ENCODE data around the gene PPFIA1.
"Not testable (repeated sequence)": the region's sequence is repeated elsewhere in the genome, so short reads cannot be mapped to it uniquely, and the experiment has no call there.

The PPFIA1 gene

DNA sequence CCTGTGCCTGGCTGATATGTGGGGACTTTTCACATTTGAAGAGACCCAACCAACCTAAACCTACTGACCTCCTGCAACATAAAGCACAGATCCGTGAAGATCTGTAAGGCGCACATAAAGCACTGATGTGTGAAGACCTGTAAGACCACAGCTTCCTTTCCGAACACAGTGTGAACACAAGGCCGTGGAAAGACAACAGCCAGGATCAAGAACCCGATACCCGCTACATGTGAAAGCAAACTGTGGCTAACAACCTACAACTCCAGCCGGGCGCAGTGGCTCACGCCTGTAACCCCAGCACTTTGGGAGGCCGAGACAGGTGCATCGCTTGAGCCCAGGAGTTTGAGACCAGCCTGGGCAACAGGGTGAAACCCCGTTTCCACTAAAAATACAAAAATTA lies 17.6 kb upstream of the PPFIA1 start:
- no peak for DNase-seq

DNA sequence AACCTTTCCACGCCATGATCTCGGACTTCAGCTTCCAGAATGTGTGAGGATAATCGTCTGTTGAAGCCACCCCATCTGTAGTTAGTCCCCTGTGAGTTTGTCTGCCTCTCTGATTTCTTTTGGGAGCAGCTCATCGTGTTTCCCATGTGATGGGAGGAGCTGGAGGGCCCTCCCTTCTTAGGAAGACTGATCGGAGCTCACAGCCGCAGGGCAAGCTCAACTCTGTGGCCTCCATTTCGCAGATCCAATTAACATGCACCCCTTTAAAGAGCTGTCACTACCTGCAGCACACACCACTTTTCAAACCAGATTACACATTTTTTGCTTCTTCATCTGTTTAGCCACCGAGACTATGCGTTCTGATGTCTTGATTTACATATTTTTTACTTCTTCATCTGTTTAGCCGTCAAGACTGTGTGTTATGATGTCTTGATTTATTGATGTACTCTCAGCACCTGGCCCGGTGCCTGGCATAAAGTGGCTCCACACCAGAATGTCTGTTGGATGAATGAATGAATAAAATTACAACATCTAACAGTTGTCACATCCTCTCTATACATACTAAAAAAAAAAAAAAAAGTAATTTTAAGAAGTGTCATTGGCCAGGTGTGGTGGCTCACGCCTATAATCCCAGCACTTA lies 14.9 kb upstream of the PPFIA1 start:
- no peak for DNase-seq

- not testable (repeated sequence) for DNase-seq
Measured at GRCh38 chr11:70259077-70259476, 11.4 kb upstream of the PPFIA1 start.

- no peak for DNase-seq
Measured at GRCh38 chr11:70262951-70263350, 7.5 kb upstream of the PPFIA1 start.

GRCh38 chr11:70263363-70263762 lies 7.1 kb upstream of the PPFIA1 start:
- DNase-seq, result no peak

DNA sequence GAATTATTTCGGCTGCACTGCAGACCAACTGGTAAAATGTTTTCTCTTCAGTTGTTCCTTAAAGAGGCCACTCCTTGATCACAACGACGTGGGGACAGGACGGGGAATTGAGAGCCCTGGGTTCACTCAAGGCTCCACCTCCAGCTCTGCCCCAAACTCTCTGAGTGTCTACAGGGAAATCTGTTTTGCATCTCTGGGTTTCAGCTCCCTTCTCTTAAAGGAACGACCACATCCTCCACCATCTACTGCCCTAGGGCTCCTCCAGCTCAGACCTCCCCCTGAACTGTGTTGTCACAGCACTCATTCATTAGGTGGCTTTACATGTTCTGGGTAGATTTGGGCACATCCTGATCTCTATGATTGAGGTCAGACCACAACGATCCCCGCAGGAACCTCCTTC lies 5.1 kb upstream of the PPFIA1 start:
- no peak for DNase-seq

- no peak for DNase-seq
Measured at GRCh38 chr11:70267405-70267950, 3.0 kb upstream of the PPFIA1 start.

- DNase-seq, result no peak
Measured at GRCh38 chr11:70268526-70268925, 2.0 kb upstream of the PPFIA1 start.

DNA sequence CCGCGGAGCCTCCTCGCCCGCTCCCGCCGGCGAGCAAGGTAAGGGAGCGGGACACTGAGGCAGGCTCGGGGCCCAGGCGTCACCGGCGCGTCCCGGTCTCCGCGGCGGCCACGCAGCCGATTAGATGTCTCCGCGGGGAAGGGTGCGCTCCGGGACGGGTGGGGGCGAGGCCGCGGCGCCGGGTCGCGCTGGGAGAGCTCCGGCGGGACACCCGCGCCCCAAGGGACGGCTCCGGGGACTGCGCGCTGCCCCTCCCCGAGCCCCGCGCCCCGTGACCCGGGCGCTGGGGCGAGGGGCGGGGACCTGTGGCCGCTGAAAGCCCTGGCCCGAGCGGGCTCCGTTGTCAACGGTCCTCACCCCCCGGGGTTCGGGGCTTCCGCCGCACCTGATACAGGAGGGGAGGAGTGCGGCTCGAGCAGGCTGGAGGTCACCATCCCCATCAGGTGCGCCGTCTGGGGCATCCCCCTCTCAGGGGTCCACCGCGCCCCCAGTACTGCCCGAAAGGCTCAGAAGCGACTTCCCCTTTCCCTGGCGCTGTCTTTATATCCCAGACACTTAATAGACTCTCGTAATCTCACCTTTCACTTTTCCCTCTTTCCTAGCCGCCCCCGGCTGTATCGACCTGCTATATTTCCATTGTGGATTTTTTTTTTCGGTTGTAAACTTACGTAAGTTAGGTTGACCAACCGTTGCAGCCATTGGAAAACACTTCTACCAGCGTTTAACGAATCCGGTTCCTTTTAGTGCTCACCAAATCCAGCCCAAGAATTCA lies 573 bp downstream of the PPFIA1 start:
- DNase-seq, result peak; percentile 40

DNA sequence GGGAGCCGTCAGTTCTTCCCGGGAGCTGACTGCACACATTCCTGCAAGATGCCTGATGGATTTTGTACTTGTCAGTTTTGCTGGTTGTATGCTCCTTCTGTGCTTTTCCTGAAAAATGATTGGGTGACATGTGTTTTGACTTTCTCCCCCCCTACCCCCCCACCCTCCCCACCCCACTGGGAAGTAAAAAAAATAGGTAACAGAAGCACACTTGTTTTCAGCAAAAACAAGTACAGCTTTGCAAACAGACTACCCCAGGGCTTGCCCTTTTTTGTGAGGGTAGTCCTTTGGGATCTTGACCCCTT lies 1.1 kb downstream of the PPFIA1 start:
- no peak for DNase-seq

DNA sequence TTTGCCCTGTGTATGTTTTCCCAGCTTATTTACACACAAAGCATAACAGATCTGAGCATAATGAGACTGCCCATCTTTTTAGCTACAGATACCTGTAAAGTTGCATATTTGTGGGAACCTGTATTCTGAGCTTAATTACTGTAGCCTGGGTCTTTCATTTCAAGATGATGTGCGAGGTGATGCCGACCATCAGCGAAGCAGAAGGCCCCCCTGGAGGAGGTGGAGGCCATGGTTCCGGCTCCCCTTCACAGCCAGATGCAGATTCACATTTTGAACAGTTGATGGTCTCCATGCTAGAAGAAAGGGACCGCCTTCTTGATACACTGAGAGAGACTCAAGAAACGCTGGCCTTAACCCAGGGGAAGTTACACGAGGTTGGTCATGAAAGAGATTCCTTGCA lies 1.5 kb downstream of the PPFIA1 start:
- no peak for DNase-seq

- DNase-seq, result no peak
Measured at GRCh38 chr11:70278994-70279393, 8.5 kb downstream of the PPFIA1 start.

DNA sequence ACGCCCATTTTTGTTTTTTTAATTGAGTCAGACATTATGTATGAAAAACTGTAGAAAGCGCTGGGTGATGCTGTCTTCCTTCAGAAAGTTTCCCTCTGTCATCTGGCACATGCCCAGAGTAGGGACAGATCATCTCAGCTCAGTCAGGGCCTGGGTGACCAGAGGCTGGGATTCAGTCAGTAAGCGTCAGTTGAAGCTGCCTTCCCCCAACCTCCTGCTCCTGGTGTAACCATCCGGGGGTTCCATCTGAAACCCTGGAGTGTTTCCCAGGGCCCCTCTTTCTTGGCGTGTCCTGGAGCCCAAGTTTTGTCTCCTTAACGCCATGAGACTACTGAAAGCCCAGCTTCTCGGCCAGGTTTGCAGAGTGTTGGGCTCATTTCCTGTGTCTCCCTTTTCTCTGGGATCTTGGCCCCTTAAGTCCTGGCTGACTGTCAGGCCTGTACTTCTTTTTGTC lies 10.7 kb downstream of the PPFIA1 start:
- no peak for DNase-seq

GRCh38 chr11:70282012-70282411 lies 11.5 kb downstream of the PPFIA1 start:
- DNase-seq, result no peak

GRCh38 chr11:70288721-70289120 lies 18.2 kb downstream of the PPFIA1 start:
- no peak for DNase-seq

GRCh38 chr11:70289582-70289981 lies 19.1 kb downstream of the PPFIA1 start:
- no peak for DNase-seq

- DNase-seq, result no peak
Measured at GRCh38 chr11:70290361-70291065, 20.0 kb downstream of the PPFIA1 start.

GRCh38 chr11:70292166-70292565 lies 21.7 kb downstream of the PPFIA1 start:
- DNase-seq, result no peak

DNA sequence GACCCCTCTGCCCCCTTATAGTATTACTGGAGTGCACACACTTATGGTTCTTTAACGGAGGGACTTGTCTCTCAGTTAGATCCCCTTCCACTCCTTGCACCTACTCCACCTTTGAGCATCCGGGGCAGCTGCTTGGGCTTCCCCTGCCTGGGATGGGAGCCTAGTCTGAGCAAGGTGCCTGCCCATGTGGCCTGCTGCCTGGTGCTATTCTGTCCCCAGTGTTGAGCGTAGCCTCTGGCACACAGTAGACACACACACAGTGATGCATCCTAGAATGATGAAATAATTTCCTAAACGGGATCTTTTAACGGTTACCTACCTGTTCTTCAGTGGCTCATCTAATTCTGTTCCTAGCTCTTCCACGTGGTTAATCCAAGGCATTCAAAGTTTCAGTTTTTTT lies 22.4 kb downstream of the PPFIA1 start:
- DNase-seq, result no peak

- DNase-seq, result not testable (repeated sequence)
Measured at GRCh38 chr11:70295166-70295565, 24.7 kb downstream of the PPFIA1 start.

DNA sequence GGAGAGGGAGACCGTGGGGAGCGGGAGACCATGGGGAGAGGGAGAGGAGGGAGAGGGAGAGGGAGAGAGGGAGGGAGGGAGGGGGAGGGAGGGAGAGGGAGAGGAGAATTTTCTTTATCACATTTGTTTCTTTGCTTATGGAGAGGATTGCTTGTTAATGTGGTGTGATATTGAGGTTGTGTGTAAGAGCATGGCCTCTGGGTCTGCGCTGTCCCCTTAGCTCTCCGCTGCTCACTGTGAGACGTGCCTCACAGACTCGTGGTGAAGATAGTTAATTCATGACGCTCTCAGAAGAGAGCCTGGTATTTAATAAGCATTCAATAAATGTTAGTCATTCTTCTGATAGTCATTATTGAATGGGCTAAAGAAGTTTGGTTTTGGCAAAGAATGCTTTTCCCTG lies 26.2 kb downstream of the PPFIA1 start:
- no peak for DNase-seq

DNA sequence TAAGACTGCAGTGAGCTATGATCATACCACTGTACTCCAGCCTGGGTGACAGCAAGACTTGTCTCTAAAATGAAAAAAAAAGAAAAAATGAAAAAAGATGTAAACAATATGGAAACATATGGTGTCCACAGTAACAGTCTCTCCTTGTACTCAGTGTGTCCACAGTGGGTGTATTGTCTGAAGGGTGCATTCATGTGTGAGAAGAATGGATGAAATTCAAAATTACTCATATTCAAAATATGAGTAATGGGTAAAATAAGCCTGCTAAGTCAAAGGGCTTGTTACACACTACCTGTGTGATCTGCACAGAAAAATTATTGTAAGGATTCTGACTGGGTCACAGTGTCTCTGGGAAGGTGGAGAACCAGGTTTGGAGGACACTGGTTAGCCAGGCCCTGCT lies 26.9 kb downstream of the PPFIA1 start:
- no peak for DNase-seq

GRCh38 chr11:70298243-70298915 lies 27.9 kb downstream of the PPFIA1 start:
- no peak for DNase-seq

All from hematopoietic multipotent progenitor cell treated with erythropoietin and hydrocortisone succinate and interleukin-3 and kit ligand, for 8 days (in vitro differentiated cells).